ENCODE data around the gene PRR22.

PRR22 gene

DNA sequence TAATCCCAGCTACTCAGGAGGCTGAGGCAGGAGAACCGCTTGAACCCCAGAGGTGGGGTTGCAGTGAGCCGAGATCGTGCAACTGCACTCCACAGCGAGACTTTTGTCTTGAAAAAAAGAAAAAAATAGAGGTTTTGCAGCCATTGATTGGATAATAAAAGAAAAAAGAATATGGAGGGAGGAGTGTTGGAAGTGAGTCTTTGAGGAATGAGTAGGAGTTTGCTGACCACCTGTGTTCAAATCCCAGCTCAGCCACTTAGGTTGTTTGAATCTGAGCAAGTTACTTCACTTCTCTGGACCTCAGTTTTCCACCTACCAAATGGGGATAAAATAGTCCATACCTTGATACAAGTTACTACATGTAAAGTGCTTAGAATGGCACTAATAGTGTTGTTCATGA lies 26.6 kb upstream of the PRR22 start:
- DNase-seq, result no peak

- no peak for DNase-seq
Measured at GRCh38 chr19:5809469-5809868, 24.9 kb upstream of the PRR22 start.

- no peak for DNase-seq
Measured at GRCh38 chr19:5809053-5809452, 24.5 kb upstream of the PRR22 start.

GRCh38 chr19:5808120-5808816 lies 23.7 kb upstream of the PRR22 start:
- DNase-seq, result no peak

- no peak for DNase-seq
Measured at GRCh38 chr19:5806905-5807304, 22.4 kb upstream of the PRR22 start.

GRCh38 chr19:5806133-5806489 lies 21.6 kb upstream of the PRR22 start:
- no peak for DNase-seq

- DNase-seq, result peak; percentile 87
Measured at GRCh38 chr19:5805462-5806132, 21.1 kb upstream of the PRR22 start.

GRCh38 chr19:5804516-5805461 lies 20.2 kb upstream of the PRR22 start, which contains the start of gene NRTN:
NRTN (plus strand) TSS chr19:5805067; CDS start chr19:5824166, 19,099 bp downstream.
- peak; percentile 80 for DNase-seq

GRCh38 chr19:5803752-5804515 lies 19.4 kb upstream of the PRR22 start:
- peak; percentile 97 for DNase-seq

- DNase-seq, result no peak
Measured at GRCh38 chr19:5803441-5803751, 18.9 kb upstream of the PRR22 start.

GRCh38 chr19:5801796-5802619 lies 17.5 kb upstream of the PRR22 start:
- no peak for DNase-seq

DNA sequence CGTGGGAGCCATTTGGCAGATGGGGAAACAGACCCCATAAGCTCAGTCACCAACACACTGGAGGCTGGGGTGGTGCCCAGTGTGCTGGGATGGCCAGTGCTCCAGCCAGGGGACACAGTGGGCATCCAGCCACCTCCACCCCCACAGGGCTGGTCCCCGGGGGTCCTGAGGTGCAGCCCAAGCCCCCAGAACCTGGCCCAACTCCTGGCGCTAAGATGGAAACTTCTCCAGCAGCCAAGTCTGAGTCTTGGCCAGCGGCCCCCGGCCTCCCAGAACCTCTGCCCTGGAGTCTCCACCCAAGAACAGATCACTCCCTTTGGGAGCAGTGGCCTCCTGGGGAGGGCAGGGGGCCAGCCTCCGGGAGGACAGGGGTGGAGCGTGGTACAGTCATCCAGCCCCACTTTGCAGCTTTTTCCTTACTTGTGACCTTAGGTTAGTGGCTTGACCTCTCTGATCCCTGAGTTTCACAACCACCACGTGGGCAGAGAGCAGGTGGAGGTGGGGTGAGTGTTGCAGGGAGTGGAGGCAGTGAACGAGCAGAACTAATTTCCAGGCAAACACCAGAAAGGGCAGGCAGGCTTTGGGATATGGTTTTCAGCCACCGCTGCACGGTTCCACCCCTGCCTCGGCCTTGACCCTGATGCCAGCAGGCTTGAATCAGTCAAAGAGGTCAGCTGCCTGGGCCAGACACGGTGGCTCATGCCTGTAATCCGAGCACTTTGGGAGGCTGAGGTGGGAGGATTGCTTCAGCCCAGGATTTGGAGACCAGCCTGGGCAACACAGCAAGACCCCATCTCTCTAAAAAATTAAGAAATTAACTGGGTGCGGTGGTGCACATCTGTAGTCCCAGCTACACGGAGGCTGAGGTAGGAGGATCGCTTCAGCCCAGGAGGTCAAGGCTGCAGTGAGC lies 16.1 kb upstream of the PRR22 start:
- no peak for DNase-seq

GRCh38 chr19:5799247-5800241 lies 15.0 kb upstream of the PRR22 start:
- DNase-seq, result no peak

GRCh38 chr19:5798244-5798643 lies 13.7 kb upstream of the PRR22 start:
- no peak for DNase-seq

GRCh38 chr19:5795382-5795919 lies 10.9 kb upstream of the PRR22 start:
- no peak for DNase-seq

GRCh38 chr19:5793188-5793587 lies 8.6 kb upstream of the PRR22 start:
- DNase-seq, result no peak

DNA sequence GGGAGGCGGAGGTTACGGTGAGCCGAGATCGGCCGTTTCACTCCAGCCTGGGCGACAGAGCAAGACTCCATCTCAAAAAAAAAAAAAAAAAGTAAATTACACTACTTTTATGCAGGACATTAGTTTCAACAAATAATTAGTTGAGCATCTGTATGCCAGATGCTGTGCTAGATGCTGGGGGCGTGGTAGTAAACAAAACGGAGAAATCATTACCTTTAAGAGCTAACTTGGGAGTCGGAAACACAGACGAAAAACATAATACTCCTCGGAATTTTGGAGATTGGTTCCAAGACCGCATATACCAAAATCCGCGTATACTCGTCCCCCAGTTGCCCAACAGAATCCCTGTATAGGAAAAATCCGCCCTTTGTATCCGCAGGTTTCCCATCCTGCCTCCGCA lies 7.7 kb upstream of the PRR22 start:
- no peak for DNase-seq

DNA sequence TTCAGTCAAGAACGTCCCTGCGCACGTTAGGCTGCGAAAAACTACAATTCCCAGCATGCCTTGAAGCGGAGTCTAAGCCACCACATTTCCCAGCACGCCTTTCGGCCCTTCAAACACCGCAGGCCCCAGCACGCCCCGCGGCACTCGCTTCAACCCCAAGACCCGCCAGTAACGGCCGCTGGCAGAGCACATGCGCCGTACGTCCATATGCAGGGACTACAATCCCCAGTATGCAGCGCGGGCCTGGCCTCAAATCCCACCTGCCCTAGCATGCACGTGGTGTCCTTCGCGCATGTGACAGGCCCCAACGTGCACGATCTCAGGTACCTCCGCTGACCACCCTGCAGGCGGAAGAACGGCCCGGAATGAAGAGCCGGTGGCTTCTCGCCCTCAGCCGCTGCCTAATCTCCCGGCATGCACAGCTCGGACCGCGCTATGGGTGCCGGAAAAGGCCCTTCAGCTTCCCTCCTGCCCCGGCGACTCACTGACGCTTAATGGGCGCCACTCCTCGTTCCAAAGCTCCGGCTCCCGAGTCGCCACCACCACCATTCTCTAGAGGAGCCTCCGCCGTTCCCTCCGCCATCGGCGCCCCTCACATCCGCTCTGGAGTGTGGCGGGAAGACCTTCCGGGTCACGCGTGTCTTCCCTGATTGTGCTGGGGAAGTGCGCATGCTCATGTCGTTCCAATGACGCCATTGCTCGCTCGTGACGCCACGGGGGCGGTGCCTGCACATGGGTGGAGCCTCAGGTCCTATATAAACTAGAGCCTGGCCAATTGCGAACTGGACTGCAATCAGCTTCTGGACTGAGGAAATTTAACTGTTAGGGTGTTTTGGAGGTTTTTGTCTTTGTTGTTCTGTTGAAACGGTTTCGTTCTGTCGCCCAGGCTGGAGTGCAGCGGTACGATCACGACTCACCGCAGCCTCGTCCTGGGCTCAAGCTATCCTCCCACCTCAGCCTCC lies 6.3 kb upstream of the PRR22 start, which contains the start of gene DUS3L:
Gene DUS3L (minus strand): TSS at position 605 of the 962 bp plus-strand sequence. CDS start 22 bp downstream, at position 583.
- peak; percentile 98 for DNase-seq
